GM10847 (cell line): ENCODE results near the gene RSPO3.

Experiments used
- POLR2A ChIP-seq: IDR thresholded peaks from 2 replicates; pipeline ENCODE4 v1.6.1; 2011; ENCODE audit not compliant: insufficient read length; ENCODE audit errors: extremely low read depth

RSPO3 gene

GRCh38 chr6:127202676-127203075 is 84.2 kb downstream of the RSPO3 start:
- TF ChIP-seq POLR2A: no peak

GRCh38 chr6:127204281-127204680 is 85.8 kb downstream of the RSPO3 start:
- TF ChIP-seq POLR2A: no peak

GRCh38 chr6:127205036-127205435 is 86.6 kb downstream of the RSPO3 start:
- TF ChIP-seq POLR2A: no peak

DNA sequence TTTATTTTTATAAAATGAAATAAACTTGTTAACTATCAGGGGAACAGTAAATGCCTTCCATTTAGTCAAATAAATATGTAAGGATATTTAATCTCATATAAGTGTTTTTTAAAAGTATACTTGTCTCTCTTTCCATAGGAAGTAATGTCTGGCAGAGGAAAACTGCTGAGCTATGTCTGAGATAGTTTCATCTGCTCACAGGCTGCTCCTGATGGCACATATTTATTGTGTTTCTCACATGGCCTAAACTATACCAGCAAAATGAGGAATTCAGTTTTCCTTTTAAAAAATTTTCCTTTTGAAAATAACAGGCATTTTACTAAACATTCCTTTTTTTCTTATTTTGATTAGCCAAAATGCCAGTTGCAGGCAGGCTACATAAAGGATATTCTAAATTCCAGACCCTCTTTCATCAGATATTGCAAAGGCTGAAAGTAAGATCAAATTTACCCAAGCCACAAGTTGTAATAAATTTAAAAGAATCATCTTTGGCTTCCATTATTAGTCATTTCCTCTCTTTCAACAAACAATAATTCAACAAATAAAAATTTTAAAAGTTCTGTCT is 88.1 kb downstream of the RSPO3 start:
- TF ChIP-seq POLR2A: no peak

- no peak for TF ChIP-seq POLR2A
Measured at GRCh38 chr6:127207591-127208120, 89.2 kb downstream of the RSPO3 start.

DNA sequence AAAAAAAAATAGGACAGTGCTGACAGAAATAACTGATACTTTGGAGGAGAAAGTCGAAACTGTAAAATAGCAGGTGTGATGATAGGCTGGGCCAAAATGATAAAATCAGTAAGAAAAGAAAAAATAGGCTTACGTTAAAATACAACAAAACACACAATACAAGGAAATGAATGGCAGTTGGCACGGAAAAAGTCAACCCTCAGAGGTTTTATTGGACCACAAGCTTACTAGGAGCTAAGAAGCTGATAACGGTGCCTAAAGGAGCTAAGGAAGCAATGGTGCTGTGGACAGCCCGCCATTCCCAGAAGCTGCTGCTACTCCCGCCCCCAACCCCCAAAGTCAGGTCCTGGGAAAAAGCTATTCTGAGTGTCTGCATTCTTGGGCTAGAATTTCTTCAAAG is 92.3 kb downstream of the RSPO3 start:
- no peak for TF ChIP-seq POLR2A

- no peak for TF ChIP-seq POLR2A
Measured at GRCh38 chr6:127212376-127212775, 93.9 kb downstream of the RSPO3 start.

- no peak for TF ChIP-seq POLR2A
Measured at GRCh38 chr6:127215931-127216330, 97.5 kb downstream of the RSPO3 start.

- no peak for TF ChIP-seq POLR2A
Measured at GRCh38 chr6:127216810-127217789, 98.6 kb downstream of the RSPO3 start.

DNA sequence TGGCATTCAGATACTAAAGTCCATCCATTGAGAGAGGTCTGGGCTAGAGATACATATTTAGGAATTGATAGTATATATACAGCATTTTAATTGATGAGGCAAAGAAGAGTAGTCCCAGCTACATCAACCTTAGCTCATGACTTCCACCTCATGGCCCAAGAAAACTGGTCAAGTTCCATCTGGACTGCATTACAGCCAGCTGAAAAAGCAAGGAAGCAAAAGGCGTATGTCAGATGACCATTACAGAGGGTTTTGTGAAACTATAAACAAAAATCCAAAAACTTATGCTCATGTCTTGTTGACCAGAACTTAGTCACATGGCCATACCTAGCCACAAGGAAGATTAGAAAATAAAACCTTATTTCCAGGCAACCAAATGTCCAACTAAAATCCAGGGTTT is 101.4 kb downstream of the RSPO3 start:
- TF ChIP-seq POLR2A: no peak

GRCh38 chr6:127221201-127221600 is 102.7 kb downstream of the RSPO3 start:
- no peak for TF ChIP-seq POLR2A

- TF ChIP-seq POLR2A: no peak
Measured at GRCh38 chr6:127222418-127222817, 103.9 kb downstream of the RSPO3 start.

DNA sequence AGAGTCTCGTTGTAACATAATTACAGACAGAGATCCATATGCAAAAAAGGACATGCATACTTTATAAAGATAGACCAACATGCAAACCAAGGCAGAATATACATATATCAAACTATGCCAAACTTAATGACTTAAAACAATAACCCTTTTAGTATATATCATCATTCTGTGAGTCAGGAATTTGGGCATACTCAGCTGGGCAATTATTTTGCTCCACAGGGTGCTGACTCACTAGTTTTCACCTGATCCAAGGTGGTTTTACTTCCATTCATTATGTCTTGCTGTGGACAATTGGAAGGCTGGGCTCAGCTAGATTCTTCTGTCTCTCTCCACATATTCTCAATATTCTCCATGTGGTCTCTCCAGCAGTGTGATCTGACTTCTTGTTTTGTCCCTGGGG is 107.0 kb downstream of the RSPO3 start:
- TF ChIP-seq POLR2A: no peak

DNA sequence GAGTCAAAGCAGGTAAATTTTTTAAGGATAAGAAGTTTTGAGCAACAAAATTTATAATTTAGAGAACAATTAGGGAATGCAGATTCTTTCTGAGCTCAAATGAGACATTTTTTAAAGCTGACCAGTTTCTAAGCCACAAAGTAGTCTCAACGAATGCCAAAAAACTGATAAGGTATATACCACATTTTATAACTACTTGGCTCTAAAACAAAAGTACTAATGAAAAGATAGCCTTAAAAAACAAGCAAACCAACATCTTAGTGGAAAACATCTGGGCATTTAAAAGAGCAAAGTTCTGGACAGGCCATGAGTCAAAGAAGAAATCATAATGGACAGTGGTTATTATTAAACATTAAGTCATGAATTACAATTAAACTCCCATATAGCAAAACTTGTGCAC is 125.0 kb downstream of the RSPO3 start:
- TF ChIP-seq POLR2A: no peak
